Measurements from ENCODE around the gene M1AP.

Gene M1AP

DNA sequence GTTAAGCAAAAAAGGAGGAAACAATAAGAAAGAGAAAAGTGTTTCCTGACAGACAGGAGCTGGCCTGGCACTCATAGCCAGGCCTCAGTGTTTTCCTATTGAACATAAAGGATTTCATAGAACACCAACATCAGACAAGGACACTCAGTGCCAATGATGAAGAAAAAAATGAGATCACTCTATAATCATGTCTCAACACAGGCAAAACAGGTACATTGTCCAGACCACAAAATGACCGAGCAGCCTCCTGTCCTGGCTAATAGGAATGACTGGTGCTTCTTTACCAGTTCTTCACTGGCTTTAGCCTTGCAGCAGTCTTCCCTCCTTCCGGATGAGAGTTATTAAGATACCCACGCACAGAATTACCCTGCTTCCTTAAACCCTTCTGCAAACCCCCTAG lies 41.5 kb upstream of the M1AP start:
- no peak overlapping the region for H2BK5ac ChIP-seq (ENCODE audit: low read length)
- H3K9ac ChIP-seq (ENCODE audit: low read depth, low read length, poor library complexity), result no peak overlapping the region
- H3K27ac ChIP-seq (replicated peaks; ENCODE audit: low read length), result no peak overlapping the region
- DNase-seq (ENCODE audit: low spot score), result no peak
- no CpG with 5 or more reads among the region's 3 CpGs for WGBS, 2 donors (ENCODE audit: extremely low coverage in 2 of 2, insufficient read length in 2 of 2, insufficient replicate concordance in 1 of 2)
- no peaks in the 10 kb centered on the region for H3K4me1 ChIP-seq (ENCODE audit: control insufficient read depth in 2 of 2, insufficient read depth in 1 of 2, low read depth in 1 of 2, low read length in 2 of 2)
- no peak overlapping the region for H3K4me3 ChIP-seq (ENCODE audit: low read length in 2 of 2)
- H3K18ac ChIP-seq (ENCODE audit: low read length), result no peak overlapping the region
- H2AK5ac ChIP-seq (ENCODE audit: low read depth, low read length), result no peak overlapping the region
- no peak overlapping the region for H2BK120ac ChIP-seq (ENCODE audit: low read depth, low read length)
- H3K14ac ChIP-seq (ENCODE audit: low read length), result no peak overlapping the region
- H2AFZ ChIP-seq (ENCODE audit: low read length), result no peak overlapping the region
- H3K27me3 ChIP-seq (ENCODE audit: control insufficient read depth in 3 of 3, insufficient read depth in 3 of 3, low read depth in 1 of 3, low read length in 3 of 3), result peaks cover 0 to 4% (median 0%) of the 10 kb centered on the region in 3 experiments
- H3K4me2 ChIP-seq (ENCODE audit: insufficient read depth, low read length, poor library complexity, severe bottlenecking), result no peak overlapping the region
- H2BK12ac ChIP-seq (ENCODE audit: low read length), result no peak overlapping the region
- no peak overlapping the region for H4K91ac ChIP-seq (ENCODE audit: low read depth, low read length, poor library complexity)
- no peak overlapping the region for H2BK15ac ChIP-seq (ENCODE audit: low read length)
- H3K23ac ChIP-seq (ENCODE audit: low read depth, low read length, poor library complexity), result no peak overlapping the region
- H3K9me3 ChIP-seq (replicated peaks in 1 of 2; ENCODE audit: control insufficient read depth in 2 of 2, insufficient read depth in 1 of 2, low read depth in 1 of 2, low read length in 2 of 2), result no peaks in the 10 kb centered on the region
- no peaks in the 10 kb centered on the region for H3K36me3 ChIP-seq (replicated peaks in 1 of 2; ENCODE audit: control insufficient read depth in 2 of 2, insufficient read depth in 2 of 2, low read length in 2 of 2)
- H3K79me1 ChIP-seq (ENCODE audit: low read depth, low read length), result no peaks in the 10 kb centered on the region
- no peak overlapping the region for H4K8ac ChIP-seq (ENCODE audit: low read depth, low read length)
- H3K4ac ChIP-seq (ENCODE audit: low read length), result no peak overlapping the region

DNA sequence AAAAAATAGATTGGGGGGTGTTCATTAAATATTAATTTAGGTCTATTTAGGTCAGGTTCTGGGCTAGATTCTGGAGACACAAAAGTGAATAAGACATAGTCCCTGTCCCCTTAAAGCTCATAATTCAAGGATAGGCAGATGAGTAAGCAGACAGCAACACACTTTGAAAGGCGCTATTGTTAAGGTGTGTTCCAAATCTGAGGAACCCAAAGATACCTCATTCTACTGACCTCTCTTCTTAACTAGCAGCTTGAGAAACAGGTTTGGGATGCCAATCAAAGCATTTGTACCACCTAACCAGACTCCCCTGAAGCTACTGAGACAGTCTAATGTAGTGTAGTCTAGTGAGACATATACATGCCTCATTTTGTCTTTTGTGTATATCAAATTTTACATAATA lies 40.8 kb upstream of the M1AP start:
- no peak overlapping the region for H3K4me2 ChIP-seq (ENCODE audit: insufficient read depth, low read length, poor library complexity, severe bottlenecking)
- H3K9me3 ChIP-seq (replicated peaks in 1 of 2; ENCODE audit: control insufficient read depth in 2 of 2, insufficient read depth in 1 of 2, low read depth in 1 of 2, low read length in 2 of 2), result no peaks in the 10 kb centered on the region
- H4K8ac ChIP-seq (ENCODE audit: low read depth, low read length), result no peak overlapping the region
- no peaks in the 10 kb centered on the region for H3K27me3 ChIP-seq (ENCODE audit: control insufficient read depth in 3 of 3, insufficient read depth in 3 of 3, low read depth in 1 of 3, low read length in 3 of 3)
- no peak overlapping the region for H3K4ac ChIP-seq (ENCODE audit: low read length)
- H3K27ac ChIP-seq (replicated peaks; ENCODE audit: low read length), result no peak overlapping the region
- no peak overlapping the region for H2AFZ ChIP-seq (ENCODE audit: low read length)
- no peak overlapping the region for H3K23ac ChIP-seq (ENCODE audit: low read depth, low read length, poor library complexity)
- no peak overlapping the region for H2BK15ac ChIP-seq (ENCODE audit: low read length)
- no peak overlapping the region for H2BK120ac ChIP-seq (ENCODE audit: low read depth, low read length)
- H2BK5ac ChIP-seq (ENCODE audit: low read length), result no peak overlapping the region
- H3K36me3 ChIP-seq (replicated peaks in 1 of 2; ENCODE audit: control insufficient read depth in 2 of 2, insufficient read depth in 2 of 2, low read length in 2 of 2), result no peaks in the 10 kb centered on the region
- no peak overlapping the region for H2AK5ac ChIP-seq (ENCODE audit: low read depth, low read length)
- no CpG with 5 or more reads among the region's 1 CpG for WGBS, 2 donors (ENCODE audit: extremely low coverage in 2 of 2, insufficient read length in 2 of 2, insufficient replicate concordance in 1 of 2)
- H3K14ac ChIP-seq (ENCODE audit: low read length), result no peak overlapping the region
- no peak overlapping the region for H3K4me3 ChIP-seq (ENCODE audit: low read length in 2 of 2)
- no peak for DNase-seq (ENCODE audit: low spot score)
- no peaks in the 10 kb centered on the region for H3K79me1 ChIP-seq (ENCODE audit: low read depth, low read length)
- H3K18ac ChIP-seq (ENCODE audit: low read length), result no peak overlapping the region
- H4K91ac ChIP-seq (ENCODE audit: low read depth, low read length, poor library complexity), result no peak overlapping the region
- no peaks in the 10 kb centered on the region for H3K4me1 ChIP-seq (ENCODE audit: control insufficient read depth in 2 of 2, insufficient read depth in 1 of 2, low read depth in 1 of 2, low read length in 2 of 2)
- H2BK12ac ChIP-seq (ENCODE audit: low read length), result no peak overlapping the region
- no peak overlapping the region for H3K9ac ChIP-seq (ENCODE audit: low read depth, low read length, poor library complexity)

DNA sequence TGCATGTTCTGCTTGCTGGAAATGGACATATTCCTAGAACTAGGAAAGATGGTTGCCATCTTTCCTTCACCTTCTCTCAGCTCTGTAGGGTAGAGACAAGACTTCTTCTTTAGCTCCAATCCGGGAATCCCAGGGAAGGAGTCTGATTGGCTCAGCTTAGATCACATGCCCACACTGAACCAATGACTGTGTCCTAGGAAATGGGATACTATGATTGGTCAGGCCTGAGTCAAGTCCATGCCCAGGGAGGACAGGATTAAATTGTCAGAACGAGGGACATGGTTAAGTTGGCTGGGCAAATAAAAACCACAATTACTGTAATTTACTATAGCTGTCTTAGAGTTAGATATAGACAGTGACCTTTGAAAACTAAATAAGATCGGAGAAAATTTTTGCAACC lies 37.3 kb upstream of the M1AP start:
- no CpG with 5 or more reads among the region's 3 CpGs for WGBS, 2 donors (ENCODE audit: extremely low coverage in 2 of 2, insufficient read length in 2 of 2, insufficient replicate concordance in 1 of 2)
- H3K4me1 ChIP-seq (ENCODE audit: control insufficient read depth in 2 of 2, insufficient read depth in 1 of 2, low read depth in 1 of 2, low read length in 2 of 2), result no peaks in the 10 kb centered on the region

DNA sequence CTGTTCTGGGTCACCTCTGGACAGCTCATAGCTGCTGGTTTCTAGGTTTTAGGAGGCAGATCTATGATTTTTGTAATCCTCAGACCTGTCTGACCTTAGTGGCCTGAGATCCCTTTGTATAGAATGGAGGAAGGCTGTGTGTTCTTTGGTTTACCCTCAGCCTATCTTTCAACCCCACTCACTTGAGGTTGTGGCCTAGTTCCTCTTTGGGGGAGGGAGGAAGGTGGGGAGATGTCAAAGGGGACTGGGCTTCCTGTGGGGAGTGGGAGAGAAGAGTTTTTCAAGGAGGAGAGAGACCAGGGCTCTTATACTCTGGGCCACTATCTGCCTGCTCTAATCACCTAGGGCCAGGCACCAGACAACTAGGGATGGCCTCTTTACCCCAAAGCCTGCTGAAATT lies 34.4 kb upstream of the M1AP start:
- Histone ChIP-seq H3K9ac (ENCODE audit: low read depth, low read length, poor library complexity) (no peak overlapping the region), H3K27ac (replicated peaks; ENCODE audit: low read length) (no peak overlapping the region), H3K79me1 (ENCODE audit: low read depth, low read length) (no peaks in the 10 kb centered on the region), H3K4me2 (ENCODE audit: insufficient read depth, low read length, poor library complexity, severe bottlenecking) (no peak overlapping the region), H4K8ac (ENCODE audit: low read depth, low read length) (no peak overlapping the region), H3K27me3 (ENCODE audit: control insufficient read depth in 3 of 3, insufficient read depth in 3 of 3, low read depth in 1 of 3, low read length in 3 of 3) (no peaks in the 10 kb centered on the region), H2BK15ac (ENCODE audit: low read length) (no peak overlapping the region), H4K91ac (ENCODE audit: low read depth, low read length, poor library complexity) (no peak overlapping the region), H3K9me3 (replicated peaks in 1 of 2; ENCODE audit: control insufficient read depth in 2 of 2, insufficient read depth in 1 of 2, low read depth in 1 of 2, low read length in 2 of 2) (no peaks in the 10 kb centered on the region), H3K14ac (ENCODE audit: low read length) (no peak overlapping the region), H3K4me1 (ENCODE audit: control insufficient read depth in 2 of 2, insufficient read depth in 1 of 2, low read depth in 1 of 2, low read length in 2 of 2) (peaks cover 2 to 3% of the 10 kb centered on the region in 2 donors), H2BK12ac (ENCODE audit: low read length) (no peak overlapping the region), H3K18ac (ENCODE audit: low read length) (no peak overlapping the region), H3K36me3 (replicated peaks in 1 of 2; ENCODE audit: control insufficient read depth in 2 of 2, insufficient read depth in 2 of 2, low read length in 2 of 2) (peaks cover 2 to 6% of the 10 kb centered on the region in 2 donors), H3K23ac (ENCODE audit: low read depth, low read length, poor library complexity) (no peak overlapping the region), H3K4ac (ENCODE audit: low read length) (no peak overlapping the region), H2AK5ac (ENCODE audit: low read depth, low read length) (no peak overlapping the region), H2AFZ (ENCODE audit: low read length) (no peak overlapping the region), H2BK5ac (ENCODE audit: low read length) (no peak overlapping the region), H3K4me3 (ENCODE audit: low read length in 2 of 2) (no peak overlapping the region), H2BK120ac (ENCODE audit: low read depth, low read length) (no peak overlapping the region)
- DNase-seq (ENCODE audit: low spot score), result no peak

More for the DNA sequence above, 37.3 kb upstream of the M1AP start:
- no peak overlapping the region for H3K18ac ChIP-seq (ENCODE audit: low read length)
- no peaks in the 10 kb centered on the region for H3K79me1 ChIP-seq (ENCODE audit: low read depth, low read length)
- H2BK15ac ChIP-seq (ENCODE audit: low read length), result no peak overlapping the region
- no peak overlapping the region for H2BK12ac ChIP-seq (ENCODE audit: low read length)
- no peak overlapping the region for H4K91ac ChIP-seq (ENCODE audit: low read depth, low read length, poor library complexity)
- H2AFZ ChIP-seq (ENCODE audit: low read length), result no peak overlapping the region
- no peak overlapping the region for H3K27ac ChIP-seq (replicated peaks; ENCODE audit: low read length)
- H4K8ac ChIP-seq (ENCODE audit: low read depth, low read length), result no peak overlapping the region
- no peaks in the 10 kb centered on the region for H3K9me3 ChIP-seq (replicated peaks in 1 of 2; ENCODE audit: control insufficient read depth in 2 of 2, insufficient read depth in 1 of 2, low read depth in 1 of 2, low read length in 2 of 2)
- no peak overlapping the region for H3K4me2 ChIP-seq (ENCODE audit: insufficient read depth, low read length, poor library complexity, severe bottlenecking)
- no peak overlapping the region for H3K4ac ChIP-seq (ENCODE audit: low read length)
- DNase-seq (ENCODE audit: low spot score), result no peak
- no peak overlapping the region for H2AK5ac ChIP-seq (ENCODE audit: low read depth, low read length)
- no peak overlapping the region for H3K4me3 ChIP-seq (ENCODE audit: low read length in 2 of 2)
- no peak overlapping the region for H3K9ac ChIP-seq (ENCODE audit: low read depth, low read length, poor library complexity)
- H3K36me3 ChIP-seq (replicated peaks in 1 of 2; ENCODE audit: control insufficient read depth in 2 of 2, insufficient read depth in 2 of 2, low read length in 2 of 2), result no peaks in the 10 kb centered on the region
- H3K27me3 ChIP-seq (ENCODE audit: control insufficient read depth in 3 of 3, insufficient read depth in 3 of 3, low read depth in 1 of 3, low read length in 3 of 3), result no peaks in the 10 kb centered on the region
- no peak overlapping the region for H3K23ac ChIP-seq (ENCODE audit: low read depth, low read length, poor library complexity)
- H2BK120ac ChIP-seq (ENCODE audit: low read depth, low read length), result no peak overlapping the region
- H2BK5ac ChIP-seq (ENCODE audit: low read length), result no peak overlapping the region
- H3K14ac ChIP-seq (ENCODE audit: low read length), result no peak overlapping the region

Data from neuronal stem cell (in vitro differentiated cells).